Subcutaneous adipose tissue (tissue), 4 donors: ENCODE results near the gene LGR6. TPM values are rescaled to one million over a fixed set of nuclear protein-coding genes. Genes with fewer than 3 reads are reported as not detected.

ENCODE experiments used
- CTCF ChIP-seq: fragments of 450-650 bp; IDR thresholded peaks from one replicate; pipeline ENCODE4 v1.5.1; 2016; ENCODE audit warnings: low read depth, mild to moderate bottlenecking, control low read depth, antibody characterized with exemption, moderate library complexity
- total RNA-seq, 4 donors: library from RNA; depleted of rRNA; stranded (reverse); fragments of >200 nt; gene quantifications; one replicate each; pipeline ENCODE4 v1.1.0, GENCODE V29; 2016

LGR6 gene
- total RNA-seq, 4 donors from 2014 or later: not detected

DNA sequence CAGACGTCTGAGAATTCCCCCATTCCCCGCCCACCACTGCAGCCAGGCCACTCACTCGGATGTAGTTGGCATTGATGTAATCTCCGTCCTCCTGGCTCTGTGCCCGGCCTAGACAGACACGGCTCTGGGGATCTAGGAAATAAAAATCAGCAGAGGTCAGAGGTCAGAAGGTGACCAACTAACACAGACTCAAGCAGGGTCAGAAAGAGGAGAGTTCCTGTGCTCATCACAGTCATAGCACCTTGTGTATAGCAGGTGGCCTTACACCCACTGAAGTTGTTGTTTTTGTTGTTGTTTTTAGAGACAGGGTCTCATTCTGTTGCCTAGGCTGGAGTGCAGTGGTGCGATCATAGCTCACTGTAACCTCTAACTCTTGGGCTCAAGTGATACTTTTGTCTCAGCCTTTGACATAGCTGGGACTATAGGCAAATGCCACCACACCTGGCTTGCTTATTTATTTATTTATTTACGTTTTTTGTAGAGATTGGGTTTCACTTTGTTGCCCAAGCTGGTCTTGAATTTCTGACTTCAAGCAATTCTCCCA is 38.0 kb upstream of the LGR6 start:
- TF ChIP-seq CTCF: no peak

GRCh38 chr1:202156590-202156989 is 37.0 kb upstream of the LGR6 start:
- no peak for TF ChIP-seq CTCF

- no peak for TF ChIP-seq CTCF
Observed at GRCh38 chr1:202157945-202158344, 35.7 kb upstream of the LGR6 start.

- no peak for TF ChIP-seq CTCF
Observed at GRCh38 chr1:202158810-202159533, 34.6 kb upstream of the LGR6 start.

GRCh38 chr1:202159534-202160371 is 33.8 kb upstream of the LGR6 start:
- no peak for TF ChIP-seq CTCF

DNA sequence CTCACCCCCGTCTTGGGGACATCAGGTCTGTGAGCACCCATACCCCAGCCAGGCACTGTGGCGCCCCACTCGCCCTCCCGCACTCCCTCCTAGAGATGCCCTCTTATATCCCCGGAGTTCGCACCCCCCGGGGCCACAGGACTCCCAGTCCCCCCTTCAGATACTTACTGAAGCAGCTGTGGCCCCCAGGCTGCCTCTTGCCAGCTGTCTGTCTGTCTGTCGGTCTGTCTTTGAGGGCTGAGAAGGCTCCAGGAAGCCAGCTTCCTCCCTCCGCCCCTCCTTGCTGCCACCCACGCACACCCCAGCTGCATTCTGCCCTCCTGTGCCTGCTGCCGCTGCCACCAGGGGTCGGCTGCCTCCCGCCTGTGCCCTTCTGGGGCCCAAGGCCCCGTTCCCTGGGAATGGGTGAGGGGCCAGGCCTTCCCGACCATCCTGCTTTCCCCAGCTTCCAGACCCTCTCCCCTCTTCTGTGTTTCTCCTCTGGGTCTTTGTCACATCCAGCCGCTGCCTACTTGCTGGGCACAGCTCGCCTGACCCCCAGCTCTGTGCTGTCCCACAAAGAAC is 33.1 kb upstream of the LGR6 start, which contains the start of gene PTPN7:
TSS of gene PTPN7 (minus strand) at position 226 of the 564 bp plus-strand sequence. CDS start 1,200 bp downstream, outside the sequence.
- no peak for TF ChIP-seq CTCF
